Hematopoietic multipotent progenitor cell treated with erythropoietin and hydrocortisone succinate and interleukin-3 and kit ligand, for 15 days (in vitro differentiated cells): Measurements from ENCODE around the gene NFIA.

Experiments
- DNase-seq: peaks from one replicate; pipeline ENCODE4 v3.0.0-alpha.2; 2015; ENCODE audit warnings: low spot score

NFIA gene

GRCh38 chr1:61083807-61084440 lies 1.6 kb downstream of the NFIA start:
- DNase-seq = no peak

GRCh38 chr1:61084491-61085031 lies 2.2 kb downstream of the NFIA start:
- no peak for DNase-seq

GRCh38 chr1:61085206-61085982 lies 3.0 kb downstream of the NFIA start:
- no peak for DNase-seq

- DNase-seq = no peak
Observed at GRCh38 chr1:61085983-61086644, 3.8 kb downstream of the NFIA start.

- DNase-seq = no peak
Observed at GRCh38 chr1:61087571-61087970, 5.2 kb downstream of the NFIA start.

- DNase-seq = no peak
Observed at GRCh38 chr1:61088163-61088974, 6.0 kb downstream of the NFIA start.

- DNase-seq = no peak
Observed at GRCh38 chr1:61089338-61089737, 7.0 kb downstream of the NFIA start.

- DNase-seq = no peak
Observed at GRCh38 chr1:61089741-61090140, 7.4 kb downstream of the NFIA start.

- no peak for DNase-seq
Observed at GRCh38 chr1:61090546-61091202, 8.3 kb downstream of the NFIA start.

- no peak for DNase-seq
Observed at GRCh38 chr1:61091455-61091854, 9.1 kb downstream of the NFIA start.

GRCh38 chr1:61092642-61093041 lies 10.3 kb downstream of the NFIA start:
- DNase-seq = no peak

GRCh38 chr1:61093525-61094137 lies 11.3 kb downstream of the NFIA start:
- no peak for DNase-seq

GRCh38 chr1:61094677-61095469 lies 12.5 kb downstream of the NFIA start:
- DNase-seq = no peak

GRCh38 chr1:61095470-61095812 lies 13.1 kb downstream of the NFIA start:
- no peak for DNase-seq

GRCh38 chr1:61097317-61097716 lies 15.0 kb downstream of the NFIA start:
- no peak for DNase-seq

GRCh38 chr1:61097722-61098121 lies 15.4 kb downstream of the NFIA start:
- no peak for DNase-seq

GRCh38 chr1:61098333-61098732 lies 16.0 kb downstream of the NFIA start:
- DNase-seq = no peak

- no peak for DNase-seq
Observed at GRCh38 chr1:61098906-61099437, 16.6 kb downstream of the NFIA start.

GRCh38 chr1:61100578-61100977 lies 18.2 kb downstream of the NFIA start:
- no peak for DNase-seq

- no peak for DNase-seq
Observed at GRCh38 chr1:61101536-61101935, 19.2 kb downstream of the NFIA start.
